NOMO-1 treated with DMSO at 0.1 percent for 48 hours (cell line): ENCODE data around the gene GRK4.
"Not testable (repeated sequence)": the region's sequence is repeated elsewhere in the genome, so short reads cannot be mapped to it uniquely, and the experiment has no call there.

Experiments used
- DNase-seq: peaks from one replicate; lab custom pipeline; 2025; ENCODE audit not compliant: unreplicated experiment; lab: John Stamatoyannopoulos, UW

The GRK4 gene

GRCh38 chr4:3037957-3038461, 74.6 kb downstream of the GRK4 start:
- DNase-seq: no peak

DNA sequence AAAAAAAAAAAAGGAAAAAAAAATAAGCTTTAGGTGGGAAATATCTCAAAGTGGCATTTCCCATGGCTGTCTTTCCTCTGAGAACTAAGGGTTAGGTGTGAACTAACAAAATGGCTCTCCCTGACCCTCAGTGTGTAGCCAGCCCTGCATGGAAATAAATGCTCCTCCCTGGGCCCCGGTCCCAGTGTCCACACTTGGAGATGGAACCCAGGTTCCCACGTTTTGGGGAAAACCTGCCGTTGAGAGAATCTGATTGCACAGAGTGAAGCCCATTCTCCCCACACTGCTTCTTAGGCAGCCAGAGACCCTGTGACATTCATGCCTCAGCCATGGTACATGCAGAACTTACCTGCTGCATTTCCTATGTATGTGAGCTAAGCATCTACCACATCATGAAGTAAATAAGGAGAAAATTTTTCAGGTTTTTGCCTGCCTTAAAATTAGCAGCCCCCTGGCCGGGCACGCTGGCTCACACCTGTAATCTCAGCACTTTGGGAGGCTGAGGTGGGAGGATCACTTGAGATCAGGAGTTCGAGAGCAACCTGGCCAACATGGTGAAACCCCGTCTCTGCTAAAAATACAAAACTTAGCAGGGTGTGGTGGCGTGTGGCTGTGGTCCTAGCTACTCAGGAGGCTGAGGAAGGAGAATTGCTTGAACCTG, 76.5 kb downstream of the GRK4 start:
- DNase-seq: no peak

DNA sequence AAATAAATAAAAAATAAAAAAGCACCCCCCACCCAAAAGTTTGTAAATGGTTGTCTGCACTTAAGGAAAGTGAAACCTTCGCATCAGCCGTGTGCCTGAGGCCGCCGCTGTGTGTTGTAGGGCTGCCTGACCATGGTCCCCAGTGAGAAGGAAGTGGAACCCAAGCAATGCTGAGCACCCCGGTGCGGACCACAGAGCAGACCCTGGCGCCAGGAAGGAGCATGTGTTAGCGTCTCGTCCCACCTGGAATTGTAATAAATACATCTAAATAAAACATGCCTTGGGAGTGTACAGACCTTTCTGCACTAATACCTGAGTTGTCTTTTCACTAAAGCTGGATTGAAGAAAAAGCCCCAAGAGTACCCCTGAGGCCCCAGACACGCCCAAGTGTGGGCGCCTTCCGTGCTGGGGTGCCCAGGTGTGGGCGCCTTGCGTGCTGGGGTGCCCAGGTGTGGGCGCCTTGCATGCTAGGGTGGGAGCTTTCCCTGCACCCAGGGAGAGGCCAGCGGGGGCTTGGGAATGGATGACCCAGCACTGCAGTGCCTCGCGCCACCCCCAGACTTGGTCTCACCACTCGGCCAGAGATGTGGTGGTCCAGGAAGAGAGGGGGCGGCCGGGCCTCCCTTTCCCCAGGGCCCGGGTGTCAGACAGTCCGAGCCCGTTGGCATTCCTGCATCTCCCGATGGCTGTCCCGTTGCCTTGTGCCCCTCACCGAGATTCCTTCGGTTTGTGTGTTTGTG, 77.3 kb downstream of the GRK4 start:
- no peak for DNase-seq

GRCh38 chr4:3041192-3042142, 78.1 kb downstream of the GRK4 start:
- DNase-seq: peak; percentile 30

- no peak for DNase-seq
These were observed 78.9 kb downstream of the GRK4 start for GRCh38 chr4:3042226-3042625.

- no peak for DNase-seq
These were observed 80.1 kb downstream of the GRK4 start for GRCh38 chr4:3043282-3044020.

GRCh38 chr4:3044870-3045819, 81.8 kb downstream of the GRK4 start:
- peak; percentile 75 for DNase-seq

DNA sequence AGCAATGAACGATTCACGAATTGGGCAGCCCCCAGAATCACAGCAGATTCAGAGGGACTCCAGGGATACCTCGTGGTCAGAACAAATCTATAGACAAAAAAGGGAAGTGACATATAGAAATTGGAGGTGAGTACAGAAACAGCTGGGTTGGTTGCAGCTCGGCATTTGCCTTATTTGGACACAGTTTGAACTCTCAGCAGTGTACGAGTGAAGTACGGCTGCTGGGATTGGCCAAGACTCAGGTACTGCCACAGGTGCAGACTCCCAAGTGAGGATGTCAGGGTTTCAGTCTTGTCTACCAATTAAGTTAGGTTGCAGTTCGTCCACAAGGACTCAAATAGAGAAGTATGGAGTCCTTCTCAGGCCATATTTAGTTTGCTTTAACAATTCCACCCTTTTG, 82.8 kb downstream of the GRK4 start:
- peak; percentile 46 for DNase-seq

- no peak for DNase-seq
These were observed 83.3 kb downstream of the GRK4 start for GRCh38 chr4:3046623-3047022.

GRCh38 chr4:3047464-3048286, 84.3 kb downstream of the GRK4 start:
- DNase-seq: peak; percentile 46

DNA sequence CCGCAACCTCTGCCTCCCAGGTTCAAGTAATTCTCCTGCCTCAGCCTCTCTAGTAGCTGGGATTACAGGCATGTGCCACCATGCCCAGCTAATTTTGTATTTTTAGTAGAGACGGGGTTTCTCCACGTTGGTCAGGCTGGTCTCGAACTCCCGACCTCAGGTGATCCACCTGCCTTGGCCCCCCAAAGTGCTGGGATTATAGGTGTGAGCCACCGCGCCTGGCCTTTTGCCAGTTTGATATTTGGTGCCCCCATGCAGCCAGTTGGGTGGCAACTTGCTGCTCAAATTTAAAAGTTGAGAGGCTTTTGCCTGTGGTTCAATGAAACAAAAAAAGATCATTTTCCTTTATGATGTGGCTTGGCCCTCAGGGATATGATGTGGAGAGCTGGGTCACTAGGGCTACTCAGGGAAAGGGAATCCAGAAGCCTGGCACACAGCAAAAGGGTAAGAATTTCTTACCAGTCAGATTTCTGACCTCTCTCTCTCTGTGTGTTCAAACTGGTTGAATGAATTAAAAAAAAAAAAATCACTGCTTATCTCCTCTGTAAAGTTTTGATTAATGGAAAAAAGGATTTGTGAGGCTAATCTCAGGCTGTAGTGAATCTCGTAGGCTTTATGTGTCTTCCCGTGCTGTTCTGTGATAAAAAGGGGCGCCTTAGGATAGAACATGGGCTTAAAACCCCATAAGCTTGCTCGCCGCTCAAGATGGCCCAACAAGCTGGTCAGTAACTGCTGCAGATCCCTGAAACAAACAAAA, 87.9 kb downstream of the GRK4 start:
- DNase-seq: not testable (repeated sequence)

DNA sequence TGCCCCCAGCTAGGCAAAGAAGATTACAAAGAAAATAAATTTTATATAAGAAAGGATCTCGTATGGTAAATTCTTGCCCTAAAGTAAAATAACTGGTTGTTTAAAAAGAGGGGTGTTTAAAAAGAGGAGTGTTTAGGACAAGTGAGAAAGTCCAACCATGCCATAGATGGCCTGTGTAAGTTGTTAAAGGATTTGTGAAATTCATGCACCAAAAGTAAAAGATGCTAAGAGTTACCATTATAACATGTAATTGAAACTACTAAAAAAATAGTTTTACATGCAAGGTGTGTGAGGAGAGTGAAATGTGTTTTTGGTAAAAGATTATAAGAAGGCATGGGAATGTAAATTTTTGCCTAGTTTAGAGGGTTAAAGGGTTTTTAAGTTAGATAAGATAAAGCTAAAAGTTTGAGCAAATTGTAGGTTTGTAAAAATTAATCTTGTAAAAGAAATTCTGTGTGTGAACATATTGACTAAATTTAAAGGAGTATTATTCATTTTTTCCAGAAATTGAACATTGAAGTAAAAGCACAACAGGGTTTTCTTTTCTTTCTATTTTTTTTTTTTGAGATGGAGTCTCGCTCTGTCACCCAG, 90.9 kb downstream of the GRK4 start:
- DNase-seq: no peak

- DNase-seq: peak; percentile 44
These were observed 96.6 kb downstream of the GRK4 start for GRCh38 chr4:3059943-3060342.

DNA sequence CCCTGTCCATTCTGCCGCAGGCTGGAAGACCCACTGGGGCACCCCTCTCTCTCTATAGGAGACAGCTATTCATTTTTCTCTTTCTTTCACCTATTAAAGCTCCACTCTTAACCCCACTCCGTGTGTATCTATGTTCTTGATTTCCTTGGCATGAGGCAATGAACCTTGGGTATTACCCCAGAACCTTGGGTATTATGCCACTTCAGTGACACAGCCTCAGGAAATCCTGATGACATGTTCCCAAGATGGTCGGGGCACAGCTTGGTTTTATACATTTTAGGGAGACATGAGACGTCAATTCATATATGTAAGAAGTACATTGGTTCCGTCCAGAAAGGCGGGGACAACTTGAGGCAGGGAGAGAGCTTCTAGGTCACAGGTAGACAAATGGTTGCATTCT, 97.6 kb downstream of the GRK4 start:
- no peak for DNase-seq

GRCh38 chr4:3062471-3062870, 99.1 kb downstream of the GRK4 start:
- peak; percentile 84 for DNase-seq

DNA sequence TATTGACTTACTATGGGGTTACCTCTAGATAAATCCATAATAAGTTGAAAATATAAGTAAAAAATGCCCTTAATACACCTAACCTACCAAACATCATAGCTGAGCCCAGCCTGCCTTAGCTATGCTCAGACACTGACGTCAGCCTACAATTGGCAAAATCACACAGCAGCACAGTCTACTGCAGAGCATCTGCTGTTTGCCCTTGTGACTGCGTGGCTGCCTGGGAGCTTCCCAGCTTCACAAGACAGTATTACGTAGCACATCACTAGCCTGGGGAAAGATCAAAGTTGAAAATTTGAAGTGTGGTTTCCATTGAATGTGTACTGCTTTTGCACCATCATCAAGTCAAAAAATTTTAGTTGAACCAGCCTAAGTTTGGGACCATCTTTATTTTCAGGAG, 102.2 kb downstream of the GRK4 start:
- DNase-seq: no peak

- no peak for DNase-seq
These were observed 103.5 kb downstream of the GRK4 start for GRCh38 chr4:3066836-3067400.
